Measurements from ENCODE around the gene MAPKAPK5.
"Not testable (repeated sequence)": the region's sequence is repeated elsewhere in the genome, so short reads cannot be mapped to it uniquely, and the experiment has no call there.

The MAPKAPK5 gene

GRCh38 chr12:111828338-111828979, 13.6 kb upstream of the MAPKAPK5 start:
- no peak for DNase-seq

GRCh38 chr12:111829635-111830034, 12.4 kb upstream of the MAPKAPK5 start:
- DNase-seq: not testable (repeated sequence)

- DNase-seq: not testable (repeated sequence)
These were observed 7.2 kb upstream of the MAPKAPK5 start for GRCh38 chr12:111834740-111835386.

- DNase-seq: not testable (repeated sequence)
These were observed 6.4 kb upstream of the MAPKAPK5 start for GRCh38 chr12:111835531-111836181.

GRCh38 chr12:111838353-111838752, 3.7 kb upstream of the MAPKAPK5 start:
- DNase-seq: no peak

- DNase-seq: no peak
These were observed 1.2 kb upstream of the MAPKAPK5 start for GRCh38 chr12:111840807-111841206.

GRCh38 chr12:111841236-111841749, 735 bp upstream of the MAPKAPK5 start:
- no peak for DNase-seq

GRCh38 chr12:111842556-111843396, 748 bp downstream of the MAPKAPK5 start:
- DNase-seq: no peak

- peak; percentile 50 for DNase-seq
These were observed 4.0 kb downstream of the MAPKAPK5 start for GRCh38 chr12:111846016-111846415.

GRCh38 chr12:111850526-111850925, 8.5 kb downstream of the MAPKAPK5 start:
- DNase-seq: no peak

GRCh38 chr12:111858186-111858585, 16.2 kb downstream of the MAPKAPK5 start:
- no peak for DNase-seq

- DNase-seq: no peak
These were observed 16.8 kb downstream of the MAPKAPK5 start for GRCh38 chr12:111858778-111859177.

- no peak for DNase-seq
These were observed 22.9 kb downstream of the MAPKAPK5 start for GRCh38 chr12:111864913-111865312.

- no peak for DNase-seq
These were observed 25.5 kb downstream of the MAPKAPK5 start for GRCh38 chr12:111867531-111867930.

GRCh38 chr12:111868676-111869588, 26.9 kb downstream of the MAPKAPK5 start:
- no peak for DNase-seq

- no peak for DNase-seq
These were observed 27.6 kb downstream of the MAPKAPK5 start for GRCh38 chr12:111869671-111870070.

GRCh38 chr12:111870216-111870615, 28.2 kb downstream of the MAPKAPK5 start:
- DNase-seq: no peak

- no peak for DNase-seq
These were observed 28.7 kb downstream of the MAPKAPK5 start for GRCh38 chr12:111870706-111871105.

GRCh38 chr12:111873113-111873512, 31.1 kb downstream of the MAPKAPK5 start:
- no peak for DNase-seq

GRCh38 chr12:111881716-111882115, 39.7 kb downstream of the MAPKAPK5 start:
- no peak for DNase-seq

GRCh38 chr12:111886662-111887545, 44.9 kb downstream of the MAPKAPK5 start:
- no peak for DNase-seq

All from COR-L47 (cell line).